Naive B cell (primary cell): Measurements from ENCODE around the gene EEPD1. TPM values are rescaled to one million over a fixed set of nuclear protein-coding genes. Genes with fewer than 3 reads are reported as not detected.

Experiments used
- ATAC-seq, 2 donors: fragments of 150-1000 bp; cut with Tn5 transposase; 2 replicates each; pipeline ENCODE4 v1.10.0; 2021; ENCODE audit warnings: low read depth in 2 of 2, mild to moderate bottlenecking in 2 of 2, moderate library complexity in 2 of 2
- DNase-seq: peaks from one replicate; pipeline ENCODE4 v3.0.0; 2022
- H3K27ac Mint-ChIP-seq, 6 donors: one replicate each; pipeline ENCODE4 v1.8.0; 2020 to 2022; ENCODE audit warnings: mild to moderate bottlenecking in 6 of 6, mixed read lengths in 6 of 6, moderate library complexity in 5 of 6, inconsistent platforms in 2 of 6
- H3K27me3 Mint-ChIP-seq, 3 donors: one replicate each; pipeline ENCODE4 v1.8.0; 2021 to 2022; ENCODE audit warnings: mixed read lengths in 3 of 3, mild to moderate bottlenecking in 1 of 3
- H3K36me3 Mint-ChIP-seq, 2 donors: one replicate each; pipeline ENCODE4 v1.8.0; 2020 to 2022; ENCODE audit warnings: mixed read lengths in 2 of 2, inconsistent platforms in 1 of 2, mild to moderate bottlenecking in 1 of 2
- H3K4me1 Mint-ChIP-seq, 3 donors: one replicate each; pipeline ENCODE4 v1.8.0; 2020 to 2022; ENCODE audit warnings: mixed read lengths in 3 of 3, inconsistent platforms in 1 of 3, mild to moderate bottlenecking in 1 of 3, moderate library complexity in 1 of 3
- H3K4me3 Mint-ChIP-seq, 8 donors: one replicate each; pipeline ENCODE4 v1.8.0; 2020 to 2022; ENCODE audit warnings: mild to moderate bottlenecking in 8 of 8, mixed read lengths in 8 of 8, moderate library complexity in 8 of 8, inconsistent platforms in 2 of 8
- H3K9me3 Mint-ChIP-seq, 7 donors: one replicate each; pipeline ENCODE4 v1.8.0; 2020 to 2022; ENCODE audit warnings: mixed read lengths in 7 of 7, mild to moderate bottlenecking in 5 of 7, inconsistent platforms in 2 of 7, moderate library complexity in 1 of 7
- polyA plus RNA-seq, 6 donors: library from polyadenylated mRNA; unstranded; fragments of 300-500 nt; fragmentation: Illumina TruSeq; gene quantifications; one replicate each; pipeline ENCODE4 v1.2.3, GENCODE V29; 2021; ENCODE audit warnings: low read depth in 6 of 6

The EEPD1 gene
- polyA plus RNA-seq, 6 donors from 2014 or later, result 0.18 to 0.25 (median 0.20) TPM; not detected in 3

GRCh38 chr7:36285276-36285675 lies 132.2 kb downstream of the EEPD1 start:
- Mint-ChIP-seq H3K4me3 (peak overlapping the region in 1 of 8 donors; percentile 25), H3K4me1 (peaks cover 36 to 51% (median 41%) of the 10 kb centered on the region in 3 donors), H3K36me3 (no peaks in the 10 kb centered on the region), H3K9me3 (no peaks in the 10 kb centered on the region), H3K27ac (peak overlapping the region in 1 of 6 donors; percentile 33), H3K27me3 (peaks cover 0 to 5% (median 2%) of the 10 kb centered on the region in 3 donors)
- no peak for DNase-seq
- ATAC-seq, result no peak

GRCh38 chr7:36286226-36286625 lies 133.2 kb downstream of the EEPD1 start:
- peaks cover under 1 to 7% (median 1%) of the 10 kb centered on the region in 3 donors for H3K27me3 Mint-ChIP-seq
- H3K9me3 Mint-ChIP-seq, result peaks cover 0 to 2% (median 0%) of the 10 kb centered on the region in 7 donors
- peak overlapping the region in 6 of 8 donors; percentile 38 to 80 (median 44) for H3K4me3 Mint-ChIP-seq
- DNase-seq (peak; percentile 31), ATAC-seq (peak; percentile 26 to 34)
- H3K4me1 Mint-ChIP-seq, result peaks cover 36 to 51% (median 42%) of the 10 kb centered on the region in 3 donors
- peak overlapping the region; percentile 66 to 98 (median 93) for H3K27ac Mint-ChIP-seq
- no peaks in the 10 kb centered on the region for H3K36me3 Mint-ChIP-seq

GRCh38 chr7:36286688-36287087 lies 133.6 kb downstream of the EEPD1 start:
- Mint-ChIP-seq H3K27me3 (peaks cover 5 to 12% (median 6%) of the 10 kb centered on the region in 3 donors), H3K4me1 (peaks cover 39 to 56% (median 47%) of the 10 kb centered on the region in 3 donors)
- DNase-seq, result no peak

GRCh38 chr7:36287371-36288241 lies 134.6 kb downstream of the EEPD1 start:
- ATAC-seq (peak; percentile 48 to 56), DNase-seq (peak; percentile 49)
- peaks cover 44 to 62% (median 48%) of the 10 kb centered on the region in 3 donors for H3K4me1 Mint-ChIP-seq
- H3K36me3 Mint-ChIP-seq, result no peaks in the 10 kb centered on the region
- peaks cover 12 to 15% (median 13%) of the 10 kb centered on the region in 3 donors for H3K27me3 Mint-ChIP-seq
- H3K27ac Mint-ChIP-seq, result peak overlapping the region in 5 of 6 donors; percentile 1 to 76 (median 36)
- H3K4me3 Mint-ChIP-seq, result peak overlapping the region in 6 of 8 donors; percentile 50 to 80 (median 55)
- peaks cover 0 to 2% (median 0%) of the 10 kb centered on the region in 7 donors for H3K9me3 Mint-ChIP-seq

More at GRCh38 chr7:36286688-36287087, 133.6 kb downstream of the EEPD1 start:
- no peak for ATAC-seq
- Mint-ChIP-seq H3K9me3 (peaks cover 0 to 2% (median 0%) of the 10 kb centered on the region in 7 donors), H3K36me3 (no peaks in the 10 kb centered on the region), H3K27ac (peak overlapping the region; percentile 66 to 98 (median 93)), H3K4me3 (peak overlapping the region in 6 of 8 donors; percentile 38 to 80 (median 44))

- peaks cover 0 to 2% (median 0%) of the 10 kb centered on the region in 7 donors for H3K9me3 Mint-ChIP-seq
- no peaks in the 10 kb centered on the region for H3K36me3 Mint-ChIP-seq
- peak overlapping the region in 4 of 8 donors; percentile 50 to 80 (median 60) for H3K4me3 Mint-ChIP-seq
- H3K4me1 Mint-ChIP-seq, result peaks cover 39 to 53% (median 41%) of the 10 kb centered on the region in 3 donors
- H3K27me3 Mint-ChIP-seq, result peaks cover 13 to 16% (median 13%) of the 10 kb centered on the region in 3 donors
- H3K27ac Mint-ChIP-seq, result peak overlapping the region in 3 of 6 donors; percentile 3 to 76 (median 53)
- DNase-seq (no peak), ATAC-seq (no peak)
These were observed 135.4 kb downstream of the EEPD1 start for GRCh38 chr7:36288501-36288900.

GRCh38 chr7:36289833-36290661 lies 137.0 kb downstream of the EEPD1 start:
- Mint-ChIP-seq H3K9me3 (peaks cover 0 to 2% (median 0%) of the 10 kb centered on the region in 7 donors), H3K36me3 (no peaks in the 10 kb centered on the region), H3K27me3 (peaks cover 13 to 16% (median 13%) of the 10 kb centered on the region in 3 donors), H3K4me1 (peaks cover 29 to 40% (median 30%) of the 10 kb centered on the region in 3 donors), H3K4me3 (peak overlapping the region in 1 of 8 donors; percentile 3), H3K27ac (no peak overlapping the region)
- ATAC-seq (no peak), DNase-seq (no peak)

- Mint-ChIP-seq H3K36me3 (no peaks in the 10 kb centered on the region), H3K27ac (peak overlapping the region in 4 of 6 donors; percentile 1 to 55 (median 48)), H3K4me3 (peak overlapping the region in 7 of 8 donors; percentile 6 to 78 (median 68)), H3K27me3 (peaks cover 13 to 16% (median 13%) of the 10 kb centered on the region in 3 donors), H3K9me3 (peaks cover 0 to 2% (median 0%) of the 10 kb centered on the region in 7 donors), H3K4me1 (peaks cover 22 to 29% (median 23%) of the 10 kb centered on the region in 3 donors)
- DNase-seq (peak; percentile 57), ATAC-seq (peak; percentile 43 to 61)
These were observed 138.6 kb downstream of the EEPD1 start for GRCh38 chr7:36291387-36292316.

- Mint-ChIP-seq H3K9me3 (peaks cover 0 to 2% (median 0%) of the 10 kb centered on the region in 7 donors), H3K4me1 (peaks cover 7 to 13% (median 8%) of the 10 kb centered on the region in 3 donors), H3K27ac (no peak overlapping the region), H3K36me3 (no peaks in the 10 kb centered on the region), H3K27me3 (peaks cover 8 to 16% (median 13%) of the 10 kb centered on the region in 3 donors), H3K4me3 (no peak overlapping the region)
- DNase-seq, result no peak
- no peak for ATAC-seq
These were observed 142.0 kb downstream of the EEPD1 start for GRCh38 chr7:36295090-36295489.

GRCh38 chr7:36296284-36296683 lies 143.2 kb downstream of the EEPD1 start:
- peak overlapping the region in 1 of 6 donors; percentile 0 for H3K27ac Mint-ChIP-seq
- H3K27me3 Mint-ChIP-seq, result peaks cover 5 to 14% (median 11%) of the 10 kb centered on the region in 3 donors
- DNase-seq, result no peak
- no peak overlapping the region for H3K4me3 Mint-ChIP-seq
- no peak for ATAC-seq
- H3K4me1 Mint-ChIP-seq, result peaks cover 6 to 12% (median 8%) of the 10 kb centered on the region in 3 donors
- no peaks in the 10 kb centered on the region for H3K36me3 Mint-ChIP-seq
- H3K9me3 Mint-ChIP-seq, result no peaks in the 10 kb centered on the region

- Mint-ChIP-seq H3K9me3 (no peaks in the 10 kb centered on the region), H3K4me1 (no peaks in the 10 kb centered on the region), H3K36me3 (no peaks in the 10 kb centered on the region), H3K27ac (no peak overlapping the region), H3K27me3 (peaks cover 0 to 2% (median 2%) of the 10 kb centered on the region in 3 donors), H3K4me3 (no peak overlapping the region)
- ATAC-seq (no peak), DNase-seq (no peak)
These were observed 144.4 kb downstream of the EEPD1 start for GRCh38 chr7:36297364-36298009.

- no peaks in the 10 kb centered on the region for H3K9me3 Mint-ChIP-seq
- no peak overlapping the region for H3K27ac Mint-ChIP-seq
- H3K4me1 Mint-ChIP-seq, result no peaks in the 10 kb centered on the region
- H3K4me3 Mint-ChIP-seq, result no peak overlapping the region
- no peaks in the 10 kb centered on the region for H3K27me3 Mint-ChIP-seq
- ATAC-seq (no peak), DNase-seq (no peak)
- no peaks in the 10 kb centered on the region for H3K36me3 Mint-ChIP-seq
These were observed 145.1 kb downstream of the EEPD1 start for GRCh38 chr7:36298106-36298505.
